Colon (tissue), 2 donors: Measurements from ENCODE around the gene NIM1K.
"Not testable (repeated sequence)": the region's sequence is repeated elsewhere in the genome, so short reads cannot be mapped to it uniquely, and the experiment has no call there.

Source experiments
- FAIRE-seq: peaks from 2 replicates; lab custom pipeline; 2012; peaks lifted over from hg19 to GRCh38; lab: Jason Lieb, UNC
- donor health status: control.
- donor health status: control.

Gene NIM1K

DNA sequence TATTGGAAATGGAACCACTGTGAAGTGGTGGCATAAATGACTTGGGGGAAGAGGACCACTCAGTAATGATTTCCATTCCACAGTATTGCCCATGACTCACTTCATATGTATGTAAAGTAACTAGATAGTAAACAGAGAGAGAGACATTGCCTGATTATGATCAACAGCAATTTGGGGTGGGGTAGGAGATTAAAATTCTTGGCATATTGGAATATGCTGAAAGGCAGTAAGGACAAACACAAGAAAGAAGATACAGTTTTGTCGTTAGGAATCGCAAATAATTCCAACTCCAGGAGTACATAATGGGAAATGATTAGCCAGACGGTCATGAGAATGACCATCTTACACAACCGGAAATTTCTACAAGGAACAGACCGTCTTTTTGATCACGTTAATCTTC is 122.7 kb downstream of the NIM1K start:
- FAIRE-seq = no peak

DNA sequence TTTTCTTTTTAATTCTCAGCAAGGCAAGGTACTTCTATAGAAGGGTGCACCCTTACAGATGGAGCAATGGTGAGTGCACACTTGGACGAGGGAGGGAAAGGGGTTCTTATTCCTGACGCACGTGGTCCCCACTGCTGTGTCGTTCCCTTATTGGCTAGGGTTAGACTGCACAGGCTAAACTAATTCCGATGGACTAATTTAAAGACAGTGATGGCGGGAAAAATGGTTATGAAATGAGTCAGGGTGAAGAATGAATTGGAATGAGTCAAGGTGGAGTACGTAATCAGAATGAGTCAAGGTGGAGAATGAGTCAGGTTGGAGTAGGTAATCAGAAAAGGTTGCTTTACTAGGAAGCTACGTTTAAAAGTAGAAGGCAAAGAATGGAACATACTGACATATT is 123.2 kb downstream of the NIM1K start:
- no peak for FAIRE-seq

DNA sequence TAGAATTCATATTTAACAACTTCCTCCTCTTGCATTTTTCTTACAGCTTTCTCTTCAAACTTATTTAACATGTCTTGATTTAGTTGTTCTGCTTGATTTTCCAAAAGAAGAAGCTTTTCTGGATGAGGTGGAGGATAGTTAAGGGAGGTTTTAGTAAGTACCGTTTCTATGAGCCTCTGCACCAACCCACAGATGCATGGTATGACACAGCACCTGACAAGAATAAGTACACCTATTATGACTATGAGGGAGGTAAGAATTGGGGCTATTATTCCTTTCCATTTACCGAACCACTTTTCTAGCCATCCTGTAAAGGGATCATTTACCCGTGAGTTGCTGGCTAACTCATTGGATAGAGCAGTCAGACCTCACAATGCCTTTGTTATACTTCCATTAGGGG is 123.7 kb downstream of the NIM1K start:
- no peak for FAIRE-seq

DNA sequence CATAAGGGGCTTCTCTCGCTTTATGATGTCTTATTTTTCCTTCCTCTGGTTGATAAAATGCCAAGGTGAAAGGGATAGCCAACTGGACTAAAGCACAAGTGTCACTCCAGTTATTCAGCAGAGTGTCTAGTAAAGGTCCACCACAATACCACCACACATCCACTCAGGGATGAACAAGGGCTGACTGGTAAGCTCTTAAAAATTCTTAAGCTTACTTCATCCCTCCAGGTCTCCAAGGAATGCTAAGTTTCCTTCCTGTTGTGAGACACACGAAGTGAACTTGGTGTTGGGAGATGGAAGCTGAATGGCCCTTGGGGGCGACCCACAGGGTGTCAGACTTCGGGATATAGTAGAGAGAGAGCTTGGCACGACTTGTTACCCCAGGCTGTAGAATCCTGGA is 124.4 kb downstream of the NIM1K start:
- no peak for FAIRE-seq

- no peak for FAIRE-seq
Measured at GRCh38 chr5:43320846-43321245, 128.8 kb downstream of the NIM1K start.

DNA sequence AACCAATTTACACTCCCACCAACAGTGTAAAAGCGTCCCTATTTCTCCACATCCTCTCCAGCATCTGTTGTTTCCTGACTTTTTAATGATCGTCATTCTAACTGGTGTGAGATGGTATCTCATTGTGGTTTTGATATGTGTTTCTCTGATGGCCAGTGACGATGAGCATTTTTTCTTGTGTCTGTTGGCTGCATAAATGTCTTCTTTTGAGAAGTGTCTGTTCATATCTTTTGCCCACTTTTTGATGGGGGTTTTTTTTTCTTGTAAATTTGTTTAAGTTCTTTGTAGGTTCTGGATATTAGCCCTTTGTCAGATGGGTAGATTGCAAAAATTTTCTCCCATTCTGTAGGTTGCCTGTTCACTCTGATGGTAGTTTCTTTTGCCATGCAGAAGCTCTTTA is 131.5 kb downstream of the NIM1K start:
- not testable (repeated sequence) for FAIRE-seq

DNA sequence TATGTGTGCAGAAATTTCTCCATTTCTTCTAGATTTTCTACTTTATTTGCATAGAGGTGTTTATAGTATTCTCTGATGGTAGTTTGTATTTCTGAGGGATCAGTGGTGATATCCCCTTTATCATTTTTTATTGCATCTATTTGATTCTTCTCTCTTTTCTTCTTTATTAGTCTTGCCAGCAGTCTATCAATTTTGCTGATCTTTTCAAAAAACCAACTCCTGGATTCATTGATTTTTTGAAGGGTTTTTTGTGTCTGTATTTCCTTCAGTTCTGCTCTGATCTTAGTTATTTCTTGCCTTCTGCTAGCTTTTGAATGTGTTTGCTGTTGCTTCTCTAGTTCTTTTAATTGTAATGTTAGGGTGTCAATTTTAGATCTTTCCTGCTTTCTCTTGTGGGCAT is 133.6 kb downstream of the NIM1K start:
- FAIRE-seq = not testable (repeated sequence)
